Peyer's patch (tissue), 4 donors: ENCODE data around the gene CMTM6.

ENCODE experiments used
- POLR2A ChIP-seq, 2 donors: fragments of 450-650 bp; IDR thresholded peaks; one replicate each; pipeline ENCODE4 v1.5.1; 2017; ENCODE audit warnings: antibody characterized with exemption in 2 of 2, mild to moderate bottlenecking in 2 of 2, moderate library complexity in 2 of 2
- TF ChIP-seq, protein P1 (sequence below), 6 experiments: fragments of 450-650 bp in 4 of 6; fragments of 200-600 bp in 2 of 6; sonication (generic) in 1 of 6; IDR thresholded peaks; one replicate each; pipeline ENCODE4 v1.5.1; 2017 to 2019; ENCODE audit warnings: antibody characterized with exemption in 6 of 6, mild to moderate bottlenecking in 3 of 6, moderate library complexity in 1 of 6

DNA sequence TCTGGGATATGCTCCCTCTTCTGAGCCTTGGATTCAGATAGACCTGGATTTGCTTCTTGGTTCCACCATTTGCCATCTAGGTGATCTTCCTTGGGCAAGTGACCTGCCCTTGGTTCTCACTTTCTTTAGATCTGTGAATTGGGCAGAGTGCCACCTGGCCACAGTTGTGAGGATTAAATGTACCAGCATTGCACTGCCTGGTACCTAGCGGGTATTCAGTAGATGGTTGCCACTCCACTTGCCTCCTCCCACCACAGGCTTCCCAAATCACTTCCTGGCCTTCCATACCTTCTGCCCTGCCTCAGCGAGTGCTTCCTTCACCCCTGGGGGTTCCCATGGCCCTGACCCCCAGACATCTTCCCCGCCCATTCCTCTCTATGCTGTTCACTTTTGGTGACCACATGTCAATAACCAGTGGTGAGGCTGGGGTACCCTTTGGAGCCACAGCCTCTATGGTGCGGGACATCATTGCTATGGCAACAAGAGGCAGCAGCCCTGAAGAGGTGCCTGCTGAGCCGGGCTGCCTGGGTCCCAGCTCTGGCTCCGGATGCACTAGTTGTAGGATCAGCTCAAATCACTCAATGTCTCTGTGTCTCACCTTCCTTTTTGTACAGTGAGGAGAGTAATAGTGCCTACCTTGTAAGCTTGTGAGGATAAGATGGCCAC is 70.5 kb downstream of the CMTM6 start:
- TF ChIP-seq, protein P1, sequence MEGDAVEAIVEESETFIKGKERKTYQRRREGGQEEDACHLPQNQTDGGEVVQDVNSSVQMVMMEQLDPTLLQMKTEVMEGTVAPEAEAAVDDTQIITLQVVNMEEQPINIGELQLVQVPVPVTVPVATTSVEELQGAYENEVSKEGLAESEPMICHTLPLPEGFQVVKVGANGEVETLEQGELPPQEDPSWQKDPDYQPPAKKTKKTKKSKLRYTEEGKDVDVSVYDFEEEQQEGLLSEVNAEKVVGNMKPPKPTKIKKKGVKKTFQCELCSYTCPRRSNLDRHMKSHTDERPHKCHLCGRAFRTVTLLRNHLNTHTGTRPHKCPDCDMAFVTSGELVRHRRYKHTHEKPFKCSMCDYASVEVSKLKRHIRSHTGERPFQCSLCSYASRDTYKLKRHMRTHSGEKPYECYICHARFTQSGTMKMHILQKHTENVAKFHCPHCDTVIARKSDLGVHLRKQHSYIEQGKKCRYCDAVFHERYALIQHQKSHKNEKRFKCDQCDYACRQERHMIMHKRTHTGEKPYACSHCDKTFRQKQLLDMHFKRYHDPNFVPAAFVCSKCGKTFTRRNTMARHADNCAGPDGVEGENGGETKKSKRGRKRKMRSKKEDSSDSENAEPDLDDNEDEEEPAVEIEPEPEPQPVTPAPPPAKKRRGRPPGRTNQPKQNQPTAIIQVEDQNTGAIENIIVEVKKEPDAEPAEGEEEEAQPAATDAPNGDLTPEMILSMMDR (IDR thresholded peaks at IDR 0.05) = no peak
- TF ChIP-seq POLR2A (IDR thresholded peaks at IDR 0.05) = no peak
